Colonic mucosa (tissue), 4 donors: ENCODE data around the gene TNS3. TPM values are rescaled to one million over a fixed set of nuclear protein-coding genes. Genes with fewer than 3 reads are reported as not detected.

Experiments used
- DNase-seq: peaks from one replicate; pipeline ENCODE4 v3.0.0-alpha.2; 2020
- H3K27ac ChIP-seq: fragments of 200-600 bp; one replicate; pipeline ENCODE4 v1.8.0; 2021
- H3K27me3 ChIP-seq: fragments of 200-600 bp; one replicate; pipeline ENCODE4 v1.8.0; 2021
- H3K36me3 ChIP-seq: fragments of 200-600 bp; one replicate; pipeline ENCODE4 v1.8.0; 2021
- H3K4me1 ChIP-seq: fragments of 200-600 bp; one replicate; pipeline ENCODE4 v1.8.0; 2021; ENCODE audit warnings: mild to moderate bottlenecking
- H3K4me3 ChIP-seq: fragments of 200-600 bp; one replicate; pipeline ENCODE4 v1.8.0; 2021
- H3K9ac ChIP-seq, 2 donors: one replicate each; pipeline ENCODE4 v1.7.0; 2013; ENCODE audit warnings: control low read depth in 2 of 2, low read depth in 2 of 2, low read length in 2 of 2
- H3K9me3 ChIP-seq: fragments of 200-600 bp; one replicate; pipeline ENCODE4 v1.8.0; 2021
- CTCF ChIP-seq: fragments of 200-600 bp; IDR thresholded peaks from one replicate; pipeline ENCODE4 v1.8.0; 2022; ENCODE audit warnings: antibody characterized with exemption, mild to moderate bottlenecking
- intact Hi-C: fragments of 100-400 bp; cut with DNase I; formaldehyde crosslinking; loops from one replicate; pipeline ENCODE4 v1.14.1; 2022
- total RNA-seq, 2 donors: library from RNA; stranded (reverse); fragmentation: NEBNext Ultra II Directional in 1 of 2; extraction: Animal tissue kit (Norgen Biotek cat#: 25700) in 1 of 2; gene quantifications; one replicate each; pipeline ENCODE4 v1.2.1, GENCODE V29; 2021
- donor health status: healthy.
- donor health status: DM: no; HTN: no; CAD: no.
- donor health status: DM: no; HTN: no; CAD: no.

TNS3 gene
- total RNA-seq, 2 donors from 2014 or later = 41.1 to 58.2 TPM

GRCh38 chr7:47225387-47226131 lies 356.4 kb downstream of the TNS3 start:
- no peaks in the 10 kb centered on the region for H3K36me3 ChIP-seq
- no peaks in the 10 kb centered on the region for H3K4me1 ChIP-seq
- intact Hi-C loops = no loop called here
- no peak for TF ChIP-seq CTCF
- no peak for DNase-seq
- no peak overlapping the region for H3K27ac ChIP-seq
- H3K9ac ChIP-seq = no peak overlapping the region
- no peaks in the 10 kb centered on the region for H3K27me3 ChIP-seq
- no peaks in the 10 kb centered on the region for H3K9me3 ChIP-seq
- H3K4me3 ChIP-seq = no peak overlapping the region
